ENCODE measurements around the gene SLC38A7. TPM values are rescaled to one million over a fixed set of nuclear protein-coding genes. Genes with fewer than 3 reads are reported as not detected.

SLC38A7 gene
- total and polyA plus RNA-seq, 2 of the 13 experiments (the other 11 are each of a cell fraction or from before 2014, with no cell fraction given): 13.2 to 14.1 TPM

GRCh38 chr16:58684354-58685083 lies at the start of gene SLC38A7 (continued):
- no peak for TF ChIP-seq PAXIP1 (CRISPR knock-in tag; conservative IDR thresholded peaks at IDR 0.05)
- TF ChIP-seq FIP1L1 (IDR thresholded peaks at IDR 0.05; ENCODE audit: borderline replicate concordance, insufficient read depth, low read depth, low read length): no peak
- TF ChIP-seq JUND (CRISPR knock-in tag; IDR thresholded peaks at IDR 0.05): no peak
- TF ChIP-seq ZNF768 (CRISPR knock-in tag; IDR thresholded peaks at IDR 0.05): no peak
- TF ChIP-seq ZFYVE20 (CRISPR knock-in tag; IDR thresholded peaks at IDR 0.05; ENCODE audit: borderline replicate concordance, low read depth): 0 out of 2 replicates have a peak, but pooled peaks have one; percentile 24
- peak; percentile 35; the same call in 1 of the 2 replicates for TF ChIP-seq BRD4 (CRISPR knock-in tag; IDR thresholded peaks at IDR 0.05)
- no peak for TF ChIP-seq PAX8 (CRISPR knock-in tag; IDR thresholded peaks at IDR 0.05; ENCODE audit: borderline replicate concordance)
- no peak for TF ChIP-seq HHEX (CRISPR knock-in tag; IDR thresholded peaks at IDR 0.05)
- peak; percentile 81 for TF ChIP-seq NFIC (IDR thresholded peaks at IDR 0.05; ENCODE audit: low read length)
- TF ChIP-seq NCOR1 (IDR thresholded peaks at IDR 0.05; ENCODE audit: borderline replicate concordance, low read length): no peak
- TF ChIP-seq GPN1 (CRISPR knock-in tag; IDR thresholded peaks at IDR 0.05; ENCODE audit: borderline replicate concordance): no peak
- no peak; the same call in 1 of the 2 replicates for TF ChIP-seq MTA1 (CRISPR knock-in tag; IDR thresholded peaks at IDR 0.05; ENCODE audit: borderline replicate concordance)
- peak; percentile 91 for TF ChIP-seq IRF2 (CRISPR knock-in tag; IDR thresholded peaks at IDR 0.05)
- TF ChIP-seq ZNF441 (CRISPR knock-in tag; IDR thresholded peaks at IDR 0.05; ENCODE audit: borderline replicate concordance): peak; percentile 80
- TF ChIP-seq ZMYM2 (CRISPR knock-in tag; IDR thresholded peaks at IDR 0.05): no peak
- 0 out of 2 replicates have a peak, but pooled peaks have one; percentile 77 for TF ChIP-seq BRCA1 (CRISPR knock-in tag; IDR thresholded peaks at IDR 0.05)
- no peak for TF ChIP-seq ZNF615 (CRISPR knock-in tag; IDR thresholded peaks at IDR 0.05; ENCODE audit: borderline replicate concordance)
- TF ChIP-seq ZNF30 (CRISPR knock-in tag; IDR thresholded peaks at IDR 0.05): no peak
- TF ChIP-seq PRDM10 (CRISPR knock-in tag; IDR thresholded peaks at IDR 0.05; ENCODE audit: low read depth): 0 out of 2 replicates have a peak, but pooled peaks have one; percentile 55

Measured in HepG2 (cell line).